ENCODE data around the gene CRIP1. TPM values are rescaled to one million over a fixed set of nuclear protein-coding genes. Genes with fewer than 3 reads are reported as not detected.

CRIP1 gene
- total RNA-seq, 2 donors from 2014 or later, result 39.0 to 82.7 TPM

DNA sequence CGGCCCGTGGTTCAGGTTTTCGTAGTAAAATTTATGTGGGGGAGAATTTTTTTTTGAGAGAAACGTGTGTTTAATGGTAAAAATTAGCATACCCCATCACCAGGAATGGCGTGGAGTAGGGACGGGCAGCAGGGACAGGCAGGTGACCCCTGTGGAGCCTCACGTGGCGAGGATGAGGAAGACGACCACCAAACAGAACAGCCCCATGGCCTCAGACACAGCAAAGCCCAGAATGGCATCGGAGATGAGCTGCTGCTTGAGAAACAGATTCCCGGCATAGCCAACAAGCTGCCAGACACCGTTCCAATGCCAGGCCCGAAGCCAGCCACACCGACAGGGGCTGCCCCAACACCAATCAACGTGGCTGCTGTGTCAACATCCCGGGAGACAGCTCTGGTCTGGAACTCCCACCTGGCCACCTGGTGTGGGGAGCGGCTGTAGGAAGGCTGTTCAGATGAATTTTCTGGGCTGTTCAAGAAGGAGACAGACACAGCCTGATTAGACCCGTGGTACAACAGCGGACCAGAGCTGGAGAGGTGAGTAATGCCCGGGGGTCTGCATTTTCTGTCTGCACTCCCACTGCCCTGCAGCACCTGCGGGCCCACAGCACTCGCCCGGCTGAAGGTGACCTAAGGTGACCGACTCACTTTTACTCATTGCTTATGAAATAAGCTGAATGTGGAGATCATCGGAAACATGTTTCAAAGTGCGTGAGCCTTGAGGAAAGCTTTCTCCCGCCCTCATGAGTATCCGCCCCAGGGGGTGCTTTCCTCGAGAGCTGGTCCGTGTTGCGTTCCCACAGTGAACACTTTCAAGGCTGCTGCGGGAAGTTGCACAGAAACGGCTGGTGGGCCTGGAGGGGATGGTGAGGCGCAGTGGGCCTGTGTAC lies 50.2 kb downstream of the CRIP1 start:
- H3K27me3 Mint-ChIP-seq, result peaks cover 16% of the 10 kb centered on the region in 2 donors
- DNase-seq (ENCODE audit: low spot score), result no peak
- H3K4me1 Mint-ChIP-seq (ENCODE audit: low read depth in 2 of 2), result no peaks in the 10 kb centered on the region
- H3K27ac Mint-ChIP-seq, result no peak overlapping the region
- H3K4me3 Mint-ChIP-seq, result no peak overlapping the region
- ATAC-seq, result no peak
- H3K36me3 Mint-ChIP-seq, result no peaks in the 10 kb centered on the region
- no peaks in the 10 kb centered on the region for H3K9me3 Mint-ChIP-seq

DNA sequence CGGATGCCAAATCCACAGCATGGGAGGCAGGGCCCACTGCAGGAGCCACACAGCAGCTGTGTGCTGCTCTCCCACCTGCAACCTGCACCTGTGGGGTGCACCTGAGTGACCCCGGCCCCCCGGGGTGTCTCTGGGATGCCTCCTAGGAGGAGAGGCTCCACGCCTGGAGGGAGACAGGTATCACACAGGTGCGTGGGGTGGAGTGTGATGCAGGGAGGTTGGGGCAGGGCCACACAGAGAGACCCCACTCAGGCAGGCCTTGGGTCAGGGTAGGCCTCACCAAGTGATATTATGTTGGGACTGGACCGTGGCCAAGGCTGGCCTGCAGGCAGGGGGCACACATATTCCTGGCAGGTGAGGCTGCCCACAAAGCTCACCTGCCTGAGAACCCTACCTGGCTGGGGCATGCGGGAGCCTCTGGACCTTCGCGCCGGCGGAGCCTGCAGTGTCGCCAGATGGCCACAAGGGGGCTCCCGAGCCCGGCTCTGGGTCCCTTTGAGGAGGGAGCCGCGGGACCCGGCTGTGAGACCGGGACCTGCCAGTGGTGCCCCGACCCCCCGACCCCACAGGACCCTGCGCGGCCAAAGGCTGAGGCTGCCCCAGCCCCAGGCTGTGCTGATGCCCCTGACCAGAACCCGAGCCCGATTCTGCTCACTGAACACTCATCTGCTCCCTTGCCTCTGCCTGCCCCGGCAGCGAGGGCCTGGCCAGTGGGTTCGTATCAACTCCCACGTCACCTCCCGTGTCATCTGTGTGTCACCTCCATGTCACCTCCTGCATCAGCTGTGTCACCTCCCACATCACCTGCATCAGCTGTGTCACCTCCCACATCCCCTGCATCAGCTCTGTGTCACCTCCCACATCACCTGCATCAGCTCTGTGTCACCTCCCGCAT lies 51.1 kb downstream of the CRIP1 start:
- no peaks in the 10 kb centered on the region for H3K9me3 Mint-ChIP-seq
- peak; percentile 76 for DNase-seq (ENCODE audit: low spot score)
- no peak overlapping the region for H3K4me3 Mint-ChIP-seq
- no peaks in the 10 kb centered on the region for H3K36me3 Mint-ChIP-seq
- peak; percentile 67 to 79 for ATAC-seq
- H3K27me3 Mint-ChIP-seq, result peaks cover 17 to 18% of the 10 kb centered on the region in 2 donors
- H3K4me1 Mint-ChIP-seq (ENCODE audit: low read depth in 2 of 2), result no peaks in the 10 kb centered on the region
- H3K27ac Mint-ChIP-seq, result no peak overlapping the region

Other genes starting within 250 kb of the CRIP1 start
- 10 to 100 TPM; 42.3 to 52.9 TPM for gene BTBD6, start 238.4 kb upstream of the CRIP1 start, total RNA-seq
- gene BRF1, start 185.9 kb upstream of the CRIP1 start, total RNA-seq, result 10 to 100 TPM; 43.4 to 76.5 TPM
- gene PACS2, start 172.1 kb upstream of the CRIP1 start, total RNA-seq, result 10 to 100 TPM; 24.9 to 26.3 TPM
- gene TEX22, start 88.3 kb upstream of the CRIP1 start, total RNA-seq, result 1 to 10 TPM; 2.7 to 3.7 TPM
- gene MTA1, start 67.1 kb upstream of the CRIP1 start, total RNA-seq, result 100 to 1,000 TPM in 1 of 2 donors, 10 to 100 TPM in 1; 93.4 to 252 TPM
- gene CRIP2, start 12.1 kb upstream of the CRIP1 start, total RNA-seq, result 1 to 10 TPM in 1 of 2 donors, under 1 TPM in 1; 0.98 to 2.2 TPM
- gene TEDC1, start 4.4 kb downstream of the CRIP1 start, total RNA-seq, result 10 to 100 TPM; 25.1 to 59.2 TPM
- gene TMEM121, start 39.7 kb downstream of the CRIP1 start, total RNA-seq, result 1 to 10 TPM; 1.8 to 4.2 TPM